ENCODE measurements around the gene NME7. TPM values are rescaled to one million over a fixed set of nuclear protein-coding genes. Genes with fewer than 3 reads are reported as not detected.

NME7 gene
- total and polyA plus RNA-seq, 4 donors: 13.3 to 23.5 (median 17.7) TPM

DNA sequence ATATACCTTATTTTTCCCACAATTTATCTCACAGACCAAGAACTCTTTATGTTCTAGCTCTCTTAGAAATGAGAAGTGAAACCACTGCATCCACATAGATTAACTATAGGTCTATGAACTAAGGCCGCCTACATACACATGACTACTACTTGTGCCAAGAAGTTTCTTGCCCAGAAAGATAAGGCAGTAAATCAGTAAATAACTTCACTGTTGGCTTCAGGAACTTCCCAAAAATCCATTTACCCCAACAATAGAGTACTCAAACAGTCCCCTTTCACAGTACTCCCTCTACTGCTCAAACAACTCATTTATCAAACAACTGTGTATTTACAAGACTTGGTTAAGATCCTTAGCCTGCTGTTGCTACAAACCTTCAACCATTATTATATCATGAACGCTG is 96.5 kb downstream of the NME7 start:
- Histone ChIP-seq H3K4me3 (ENCODE audit: low read length in 2 of 2) (no peak overlapping the region), H3K36me3 (ENCODE audit: control insufficient read depth in 1 of 2, insufficient read depth in 2 of 2, low read length in 1 of 2) (no peaks in the 10 kb centered on the region), H3K4me1 (ENCODE audit: control insufficient read depth in 1 of 2, insufficient read depth in 2 of 2, low read length in 2 of 2) (no peaks in the 10 kb centered on the region), H3K27ac (ENCODE audit: low read depth in 1 of 2, low read length in 2 of 2) (no peak overlapping the region), H3K27me3 (ENCODE audit: control insufficient read depth in 1 of 2, insufficient read depth in 2 of 2, low read length in 1 of 2) (no peaks in the 10 kb centered on the region), H3K9me3 (ENCODE audit: control insufficient read depth, low read length) (no peaks in the 10 kb centered on the region)
- intact Hi-C loops (cut with DNase I): no loop called here
- DNase-seq (no peak), ATAC-seq (ENCODE audit: low FRiP score) (no peak)
- 61 to 72% methylated on average over 2 of the region's 2 CpGs for WGBS, 2 donors

DNA sequence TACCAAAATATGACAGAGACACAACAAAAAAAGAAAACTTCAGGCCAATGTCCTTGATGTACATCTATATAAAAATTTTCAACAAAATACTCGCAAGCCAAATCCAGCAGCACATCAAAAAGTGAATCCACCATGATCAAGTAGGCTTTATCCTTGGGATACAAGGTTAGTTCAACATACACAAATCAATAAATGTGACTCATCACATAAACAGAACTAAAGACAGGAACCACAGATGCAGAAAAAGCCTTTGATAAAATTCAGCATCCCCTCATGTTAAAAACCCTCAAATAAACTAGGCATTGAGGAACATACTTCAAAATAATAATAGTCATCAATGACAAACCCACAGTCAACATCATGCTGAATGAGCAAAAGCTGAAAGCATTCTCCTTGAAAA is 101.5 kb downstream of the NME7 start:
- no peaks in the 10 kb centered on the region for H3K27me3 ChIP-seq (ENCODE audit: control insufficient read depth in 1 of 2, insufficient read depth in 2 of 2, low read length in 1 of 2)
- DNase-seq (no peak), ATAC-seq (ENCODE audit: low FRiP score) (no peak)
- H3K9me3 ChIP-seq (ENCODE audit: control insufficient read depth, low read length): no peaks in the 10 kb centered on the region
- no peak overlapping the region for H3K27ac ChIP-seq (ENCODE audit: low read depth in 1 of 2, low read length in 2 of 2)
- WGBS, 2 donors: 96 to 100% methylated on average over 1 of the region's 1 CpG
- no peaks in the 10 kb centered on the region for H3K36me3 ChIP-seq (ENCODE audit: control insufficient read depth in 1 of 2, insufficient read depth in 2 of 2, low read length in 1 of 2)
- H3K4me1 ChIP-seq (ENCODE audit: control insufficient read depth in 1 of 2, insufficient read depth in 2 of 2, low read length in 2 of 2): no peaks in the 10 kb centered on the region
- H3K4me3 ChIP-seq (ENCODE audit: low read length in 2 of 2): no peak overlapping the region
- intact Hi-C loops (cut with DNase I): no loop called here

DNA sequence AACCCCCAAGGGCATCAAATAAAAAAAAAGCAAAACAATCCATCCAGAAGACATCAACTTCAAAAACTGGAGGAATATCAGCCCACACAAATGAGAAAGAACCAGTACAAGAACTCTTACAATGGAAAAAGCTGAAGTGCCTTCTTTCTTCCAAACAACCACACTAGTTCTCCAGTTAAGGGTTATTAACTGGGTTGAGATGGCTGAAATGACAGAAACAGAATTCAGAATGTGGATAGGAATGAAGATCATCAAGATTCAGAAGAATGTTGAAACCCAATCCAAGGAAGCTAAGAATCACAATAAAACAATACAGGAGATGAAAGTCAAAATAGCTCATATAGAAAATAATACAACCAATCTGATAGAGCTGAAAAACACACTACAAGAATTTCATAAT is 104.5 kb downstream of the NME7 start:
- H3K4me3 ChIP-seq (ENCODE audit: low read length in 2 of 2): no peak overlapping the region
- no peaks in the 10 kb centered on the region for H3K27me3 ChIP-seq (ENCODE audit: control insufficient read depth in 1 of 2, insufficient read depth in 2 of 2, low read length in 1 of 2)
- ATAC-seq (ENCODE audit: low FRiP score): no peak
- intact Hi-C loops (cut with DNase I): no loop called here
- no peak for DNase-seq
- H3K27ac ChIP-seq (ENCODE audit: low read depth in 1 of 2, low read length in 2 of 2): no peak overlapping the region
- H3K36me3 ChIP-seq (ENCODE audit: control insufficient read depth in 1 of 2, insufficient read depth in 2 of 2, low read length in 1 of 2): no peaks in the 10 kb centered on the region
- H3K4me1 ChIP-seq (ENCODE audit: control insufficient read depth in 1 of 2, insufficient read depth in 2 of 2, low read length in 2 of 2): no peaks in the 10 kb centered on the region
- H3K9me3 ChIP-seq (ENCODE audit: control insufficient read depth, low read length): no peaks in the 10 kb centered on the region

DNA sequence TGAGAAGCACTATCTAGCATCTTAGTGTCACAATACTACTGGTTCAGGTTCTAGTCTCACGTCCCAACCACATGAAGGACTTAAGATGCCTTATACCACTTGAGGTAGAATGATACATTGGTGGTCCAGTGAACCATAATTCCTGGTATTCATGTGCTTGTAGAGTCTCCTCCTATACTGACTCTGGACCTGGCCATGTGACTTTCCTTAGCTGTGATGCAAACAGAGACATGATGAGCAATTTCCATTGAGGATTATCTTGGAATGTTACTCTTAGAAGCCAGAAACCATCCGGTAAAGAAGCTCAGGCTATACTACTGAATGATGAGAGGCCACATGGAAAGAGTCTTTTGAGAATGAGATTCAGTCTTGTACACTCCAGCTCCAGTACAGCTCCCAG is 105.7 kb downstream of the NME7 start:
- 98 to 100% methylated on average over 2 of the region's 2 CpGs for WGBS, 2 donors
- intact Hi-C loops (cut with DNase I): no loop called here

DNA sequence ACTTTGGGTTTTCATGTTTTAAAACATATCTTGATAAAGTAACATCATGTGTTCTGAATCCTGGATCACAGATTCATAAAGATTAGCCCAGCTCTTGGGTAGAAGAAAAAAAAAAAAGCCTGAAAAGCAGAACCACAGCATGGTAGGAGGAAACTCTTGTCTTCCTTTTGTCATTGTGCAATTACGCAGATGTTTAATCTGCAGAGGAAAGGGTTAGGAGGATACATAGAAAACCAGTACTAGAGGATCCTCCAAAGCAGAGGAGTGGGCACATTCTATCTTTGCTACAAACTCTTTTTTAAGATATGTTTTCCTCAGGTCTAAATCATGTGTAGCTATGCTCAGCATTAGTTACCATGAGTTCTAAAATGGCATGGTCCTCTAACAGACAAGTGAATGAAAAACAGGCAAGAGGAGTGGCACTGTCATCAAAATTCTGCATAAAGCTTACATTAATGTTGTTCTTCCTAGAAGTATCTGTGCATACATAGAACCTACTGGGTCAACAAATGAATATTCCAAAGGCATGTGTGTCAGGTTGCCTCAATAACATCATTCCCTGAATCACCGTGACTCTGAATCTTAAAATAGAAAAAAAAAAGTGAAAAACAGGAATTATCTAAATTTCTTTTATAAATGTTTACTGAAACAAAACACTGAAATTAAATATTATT is 107.0 kb downstream of the NME7 start:
- Histone ChIP-seq H3K4me1 (ENCODE audit: control insufficient read depth in 1 of 2, insufficient read depth in 2 of 2, low read length in 2 of 2) (no peaks in the 10 kb centered on the region), H3K27me3 (ENCODE audit: control insufficient read depth in 1 of 2, insufficient read depth in 2 of 2, low read length in 1 of 2) (no peaks in the 10 kb centered on the region), H3K4me3 (ENCODE audit: low read length in 2 of 2) (no peak overlapping the region), H3K9me3 (ENCODE audit: control insufficient read depth, low read length) (no peaks in the 10 kb centered on the region), H3K27ac (ENCODE audit: low read depth in 1 of 2, low read length in 2 of 2) (no peak overlapping the region), H3K36me3 (ENCODE audit: control insufficient read depth in 1 of 2, insufficient read depth in 2 of 2, low read length in 1 of 2) (no peaks in the 10 kb centered on the region)
- ATAC-seq (ENCODE audit: low FRiP score): no peak
- no peak for DNase-seq
- 87 to 94% methylated on average over 2 of the region's 2 CpGs for WGBS, 2 donors
- intact Hi-C loops (cut with DNase I): no loop called here

More for the DNA sequence above, 105.7 kb downstream of the NME7 start:
- Histone ChIP-seq H3K27ac (ENCODE audit: low read depth in 1 of 2, low read length in 2 of 2) (no peak overlapping the region), H3K9me3 (ENCODE audit: control insufficient read depth, low read length) (no peaks in the 10 kb centered on the region), H3K4me1 (ENCODE audit: control insufficient read depth in 1 of 2, insufficient read depth in 2 of 2, low read length in 2 of 2) (no peaks in the 10 kb centered on the region), H3K36me3 (ENCODE audit: control insufficient read depth in 1 of 2, insufficient read depth in 2 of 2, low read length in 1 of 2) (no peaks in the 10 kb centered on the region), H3K4me3 (ENCODE audit: low read length in 2 of 2) (no peak overlapping the region), H3K27me3 (ENCODE audit: control insufficient read depth in 1 of 2, insufficient read depth in 2 of 2, low read length in 1 of 2) (no peaks in the 10 kb centered on the region)
- no peak for DNase-seq
- no peak for ATAC-seq (ENCODE audit: low FRiP score)

DNA sequence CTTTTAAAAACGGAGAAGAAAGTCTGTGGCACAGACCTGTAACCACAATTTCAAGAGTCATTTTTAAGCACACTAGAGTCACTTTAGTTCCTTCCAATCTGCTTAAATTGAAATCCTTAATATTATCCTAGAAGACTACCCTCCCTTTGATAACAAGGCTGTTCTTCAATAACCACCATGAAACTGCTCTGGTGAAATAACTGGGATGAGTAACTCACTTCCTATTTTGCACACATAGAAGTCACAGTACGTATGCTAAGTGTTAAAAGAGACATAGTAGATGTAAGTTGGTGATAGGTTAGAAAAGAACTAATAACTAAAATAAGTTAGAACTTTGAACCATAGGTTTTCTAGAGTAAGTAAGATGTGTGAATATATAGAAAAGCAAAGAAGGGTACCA is 107.8 kb downstream of the NME7 start:
- Histone ChIP-seq H3K36me3 (ENCODE audit: control insufficient read depth in 1 of 2, insufficient read depth in 2 of 2, low read length in 1 of 2) (no peaks in the 10 kb centered on the region), H3K9me3 (ENCODE audit: control insufficient read depth, low read length) (no peaks in the 10 kb centered on the region), H3K27ac (ENCODE audit: low read depth in 1 of 2, low read length in 2 of 2) (no peak overlapping the region), H3K27me3 (ENCODE audit: control insufficient read depth in 1 of 2, insufficient read depth in 2 of 2, low read length in 1 of 2) (no peaks in the 10 kb centered on the region), H3K4me1 (ENCODE audit: control insufficient read depth in 1 of 2, insufficient read depth in 2 of 2, low read length in 2 of 2) (no peaks in the 10 kb centered on the region), H3K4me3 (ENCODE audit: low read length in 2 of 2) (no peak overlapping the region)
- ATAC-seq (ENCODE audit: low FRiP score): no peak
- no peak for DNase-seq
- 87 to 95% methylated on average over 2 of the region's 2 CpGs for WGBS, 2 donors
- intact Hi-C loops (cut with DNase I): no loop called here

DNA sequence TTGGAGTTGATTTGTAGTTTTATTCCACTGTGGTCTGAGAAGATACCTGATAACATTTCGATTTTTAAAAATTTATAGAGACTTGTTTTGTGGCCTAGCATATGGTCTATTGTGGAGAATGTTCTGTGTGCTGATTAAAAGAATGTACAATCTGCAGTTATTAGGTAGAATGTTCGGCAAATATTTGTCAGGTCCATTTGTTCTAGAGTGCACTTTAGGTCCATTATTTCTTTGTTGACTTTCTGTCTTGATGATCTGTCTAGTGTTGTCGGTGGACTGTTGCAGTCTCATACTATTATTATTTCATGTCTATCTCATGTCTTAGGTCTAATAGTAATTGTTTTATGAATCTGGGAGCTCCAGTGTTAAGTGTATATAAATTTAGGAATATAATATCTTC is 116.8 kb downstream of the NME7 start:
- H3K4me3 ChIP-seq (ENCODE audit: low read length in 2 of 2): no peak overlapping the region
- intact Hi-C loops (cut with DNase I): no loop called here
- no peaks in the 10 kb centered on the region for H3K4me1 ChIP-seq (ENCODE audit: control insufficient read depth in 1 of 2, insufficient read depth in 2 of 2, low read length in 2 of 2)
- H3K27ac ChIP-seq (ENCODE audit: low read depth in 1 of 2, low read length in 2 of 2): no peak overlapping the region
- no peaks in the 10 kb centered on the region for H3K9me3 ChIP-seq (ENCODE audit: control insufficient read depth, low read length)
- DNase-seq (no peak), ATAC-seq (ENCODE audit: low FRiP score) (no peak)
- no peaks in the 10 kb centered on the region for H3K36me3 ChIP-seq (ENCODE audit: control insufficient read depth in 1 of 2, insufficient read depth in 2 of 2, low read length in 1 of 2)
- no peaks in the 10 kb centered on the region for H3K27me3 ChIP-seq (ENCODE audit: control insufficient read depth in 1 of 2, insufficient read depth in 2 of 2, low read length in 1 of 2)
- 66 to 80% methylated on average over 3 of the region's 3 CpGs for WGBS, 2 donors

DNA sequence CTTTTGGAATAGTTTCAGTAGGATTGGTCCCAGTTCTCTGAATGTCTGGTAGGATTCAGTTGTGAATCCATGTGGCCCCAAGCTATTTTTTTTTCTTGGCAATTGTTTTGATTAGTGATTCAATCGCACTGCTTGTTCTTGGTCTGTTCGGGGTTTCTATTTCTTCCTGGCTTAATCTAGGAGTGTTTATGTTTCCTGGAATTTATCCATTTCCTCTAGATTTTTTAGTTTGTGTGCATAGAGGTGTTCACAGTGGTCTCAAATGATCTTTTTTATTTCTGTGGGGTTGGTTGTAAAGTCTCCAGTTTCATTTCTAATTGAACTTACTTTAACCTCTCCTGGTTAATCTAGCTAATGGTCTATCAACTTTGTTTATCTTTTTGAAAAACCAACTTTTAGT is 117.6 kb downstream of the NME7 start:
- DNase-seq (no peak), ATAC-seq (ENCODE audit: low FRiP score) (no peak)
- Histone ChIP-seq H3K36me3 (ENCODE audit: control insufficient read depth in 1 of 2, insufficient read depth in 2 of 2, low read length in 1 of 2) (no peaks in the 10 kb centered on the region), H3K9me3 (ENCODE audit: control insufficient read depth, low read length) (no peaks in the 10 kb centered on the region), H3K4me1 (ENCODE audit: control insufficient read depth in 1 of 2, insufficient read depth in 2 of 2, low read length in 2 of 2) (no peaks in the 10 kb centered on the region), H3K4me3 (ENCODE audit: low read length in 2 of 2) (no peak overlapping the region), H3K27me3 (ENCODE audit: control insufficient read depth in 1 of 2, insufficient read depth in 2 of 2, low read length in 1 of 2) (no peaks in the 10 kb centered on the region), H3K27ac (ENCODE audit: low read depth in 1 of 2, low read length in 2 of 2) (no peak overlapping the region)
- intact Hi-C loops (cut with DNase I): no loop called here
- 32 to 40% methylated on average over 2 of the region's 2 CpGs for WGBS, 2 donors

DNA sequence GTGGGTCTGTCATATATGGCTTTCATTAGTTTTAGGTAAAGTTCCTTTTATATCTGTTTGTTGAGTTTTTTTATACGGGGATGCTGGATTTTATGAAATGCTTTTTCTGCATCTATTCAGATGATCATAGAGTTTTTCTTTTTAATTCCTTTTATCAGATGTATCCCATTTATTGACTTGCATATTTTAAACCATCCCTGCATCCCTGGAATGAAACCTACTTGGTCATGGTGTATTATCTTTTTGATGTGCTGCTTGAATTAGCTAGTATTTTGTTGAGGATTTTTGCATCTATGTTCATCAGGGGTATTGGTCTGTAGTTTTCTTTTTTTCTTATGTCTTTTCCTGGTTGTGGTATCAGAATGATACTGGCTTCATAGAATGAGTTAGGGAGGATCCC is 118.0 kb downstream of the NME7 start:
- no peak for DNase-seq
- Histone ChIP-seq H3K27ac (ENCODE audit: low read depth in 1 of 2, low read length in 2 of 2) (no peak overlapping the region), H3K36me3 (ENCODE audit: control insufficient read depth in 1 of 2, insufficient read depth in 2 of 2, low read length in 1 of 2) (no peaks in the 10 kb centered on the region), H3K4me1 (ENCODE audit: control insufficient read depth in 1 of 2, insufficient read depth in 2 of 2, low read length in 2 of 2) (no peaks in the 10 kb centered on the region), H3K27me3 (ENCODE audit: control insufficient read depth in 1 of 2, insufficient read depth in 2 of 2, low read length in 1 of 2) (no peaks in the 10 kb centered on the region), H3K4me3 (ENCODE audit: low read length in 2 of 2) (no peak overlapping the region), H3K9me3 (ENCODE audit: control insufficient read depth, low read length) (no peaks in the 10 kb centered on the region)
- intact Hi-C loops (cut with DNase I): no loop called here
- WGBS, 2 donors: 92 to 97% methylated on average over 1 of the region's 1 CpG
- ATAC-seq (ENCODE audit: low FRiP score): no peak

Data from aorta (tissue), 5 donors.